Measurements from ENCODE around the gene TNPO3. TPM values are rescaled to one million over a fixed set of nuclear protein-coding genes. Genes with fewer than 3 reads are reported as not detected.

TNPO3 gene
- total RNA-seq, 4 donors from 2014 or later: 29.9 to 41.6 (median 37.8) TPM

- Histone ChIP-seq H3K4me3 (no peak overlapping the region), H3K9me3 (no peaks in the 10 kb centered on the region), H3K4me1 (peaks cover 0 to 4% (median 0%) of the 10 kb centered on the region in 4 donors), H3K36me3 (peaks cover 0 to 5% (median 1%) of the 10 kb centered on the region in 4 donors), H3K27me3 (no peaks in the 10 kb centered on the region), H3K27ac (no peak overlapping the region)
- TF ChIP-seq, protein P1, sequence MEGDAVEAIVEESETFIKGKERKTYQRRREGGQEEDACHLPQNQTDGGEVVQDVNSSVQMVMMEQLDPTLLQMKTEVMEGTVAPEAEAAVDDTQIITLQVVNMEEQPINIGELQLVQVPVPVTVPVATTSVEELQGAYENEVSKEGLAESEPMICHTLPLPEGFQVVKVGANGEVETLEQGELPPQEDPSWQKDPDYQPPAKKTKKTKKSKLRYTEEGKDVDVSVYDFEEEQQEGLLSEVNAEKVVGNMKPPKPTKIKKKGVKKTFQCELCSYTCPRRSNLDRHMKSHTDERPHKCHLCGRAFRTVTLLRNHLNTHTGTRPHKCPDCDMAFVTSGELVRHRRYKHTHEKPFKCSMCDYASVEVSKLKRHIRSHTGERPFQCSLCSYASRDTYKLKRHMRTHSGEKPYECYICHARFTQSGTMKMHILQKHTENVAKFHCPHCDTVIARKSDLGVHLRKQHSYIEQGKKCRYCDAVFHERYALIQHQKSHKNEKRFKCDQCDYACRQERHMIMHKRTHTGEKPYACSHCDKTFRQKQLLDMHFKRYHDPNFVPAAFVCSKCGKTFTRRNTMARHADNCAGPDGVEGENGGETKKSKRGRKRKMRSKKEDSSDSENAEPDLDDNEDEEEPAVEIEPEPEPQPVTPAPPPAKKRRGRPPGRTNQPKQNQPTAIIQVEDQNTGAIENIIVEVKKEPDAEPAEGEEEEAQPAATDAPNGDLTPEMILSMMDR (IDR thresholded peaks at IDR 0.05): no peak
- TF ChIP-seq EP300 (IDR thresholded peaks at IDR 0.05; ENCODE audit: low read depth): no peak
- TF ChIP-seq POLR2AphosphoS5 (IDR thresholded peaks at IDR 0.05): no peak
- TF ChIP-seq POLR2A (IDR thresholded peaks at IDR 0.05): no peak
- intact Hi-C loops (cut with DNase I; ENCODE audit: low total_unique reads): no loop called here
- in situ Hi-C loops (cut with MboI; ENCODE audit: low pct_ligation_motif_present in 1 of 4, low pct_unique_long_range_greater_than_20kb in 1 of 4, low sequenced_read_pairs in 3 of 4): no loop called here
- 86 to 88% methylated on average over 3 of the region's 3 CpGs for WGBS, 2 donors (ENCODE audit: low coverage in 1 of 2)
- no peak for DNase-seq
These were observed 24.5 kb downstream of the TNPO3 start for GRCh38 chr7:129030440-129030839.

DNA sequence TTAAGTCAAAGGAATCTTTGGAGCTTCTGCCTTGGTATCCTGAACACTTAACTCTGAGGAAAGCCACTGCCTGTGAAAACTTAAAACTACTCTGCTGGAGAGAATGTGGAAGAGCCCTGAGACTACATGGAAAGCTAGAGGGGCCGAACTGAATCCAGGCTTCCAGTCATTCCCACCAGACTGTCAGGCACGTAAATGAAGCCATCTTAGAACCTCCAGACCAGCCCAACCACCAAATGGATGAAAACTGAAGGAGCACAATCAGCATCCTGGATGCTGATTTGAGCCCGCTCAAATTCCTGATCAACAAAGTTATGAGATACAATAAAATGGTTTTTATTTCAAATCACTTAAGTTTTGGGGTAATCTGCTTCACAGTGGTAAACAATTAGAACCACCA lies 30.8 kb downstream of the TNPO3 start:
- Histone ChIP-seq H3K27me3 (no peaks in the 10 kb centered on the region), H3K9me3 (no peaks in the 10 kb centered on the region), H3K36me3 (no peaks in the 10 kb centered on the region), H3K4me3 (no peak overlapping the region), H3K27ac (no peak overlapping the region), H3K4me1 (peaks cover 0 to 5% (median 3%) of the 10 kb centered on the region in 4 donors)
- no peak for DNase-seq
- WGBS, 2 donors (ENCODE audit: low coverage in 1 of 2): 94% methylated on average over 3 of the region's 3 CpGs; no CpG with 5 or more reads in 1 of the 2 donors
- in situ Hi-C loops (cut with MboI; ENCODE audit: low pct_ligation_motif_present in 1 of 4, low pct_unique_long_range_greater_than_20kb in 1 of 4, low sequenced_read_pairs in 3 of 4): no loop called here
- TF ChIP-seq POLR2A (IDR thresholded peaks at IDR 0.05) (no peak), EP300 (IDR thresholded peaks at IDR 0.05; ENCODE audit: low read depth) (no peak)
- intact Hi-C loops (cut with DNase I; ENCODE audit: low total_unique reads): no loop called here

- intact Hi-C loops (cut with DNase I; ENCODE audit: low total_unique reads): no loop called here
- H3K4me1 ChIP-seq: peaks cover 0 to 9% (median 4%) of the 10 kb centered on the region in 4 donors
- no peak for DNase-seq
- peaks cover 0 to 2% (median under 1%) of the 10 kb centered on the region in 4 donors for H3K36me3 ChIP-seq
- H3K9me3 ChIP-seq: no peaks in the 10 kb centered on the region
- H3K27ac ChIP-seq: no peak overlapping the region
- TF ChIP-seq, protein P1 (IDR thresholded peaks at IDR 0.05): no peak
- TF ChIP-seq POLR2AphosphoS5 (IDR thresholded peaks at IDR 0.05): no peak
- TF ChIP-seq EP300 (IDR thresholded peaks at IDR 0.05; ENCODE audit: low read depth): no peak
- no peak for TF ChIP-seq POLR2A (IDR thresholded peaks at IDR 0.05)
- no peak overlapping the region for H3K4me3 ChIP-seq
- in situ Hi-C loops (cut with MboI; ENCODE audit: low pct_ligation_motif_present in 1 of 4, low pct_unique_long_range_greater_than_20kb in 1 of 4, low sequenced_read_pairs in 3 of 4): no loop called here
- WGBS, 2 donors (ENCODE audit: low coverage in 1 of 2): 73 to 75% methylated on average over 2 of the region's 2 CpGs
- no peaks in the 10 kb centered on the region for H3K27me3 ChIP-seq
These were observed 33.3 kb downstream of the TNPO3 start for GRCh38 chr7:129021656-129022055.

GRCh38 chr7:129017933-129018538 lies 36.9 kb downstream of the TNPO3 start:
- in situ Hi-C loops (cut with MboI; ENCODE audit: low pct_ligation_motif_present in 1 of 4, low pct_unique_long_range_greater_than_20kb in 1 of 4, low sequenced_read_pairs in 3 of 4): no loop called here

More at GRCh38 chr7:129017933-129018538, 36.9 kb downstream of the TNPO3 start:
- no peak overlapping the region for H3K4me3 ChIP-seq
- H3K36me3 ChIP-seq: peaks cover 0 to 37% (median 12%) of the 10 kb centered on the region in 4 donors
- no peaks in the 10 kb centered on the region for H3K27me3 ChIP-seq
- TF ChIP-seq EP300 (IDR thresholded peaks at IDR 0.05; ENCODE audit: low read depth) (no peak), POLR2A (IDR thresholded peaks at IDR 0.05) (no peak), POLR2AphosphoS5 (IDR thresholded peaks at IDR 0.05) (no peak)
- TF ChIP-seq, protein P1 (IDR thresholded peaks at IDR 0.05): no peak
- intact Hi-C loops (cut with DNase I; ENCODE audit: low total_unique reads): no loop called here
- H3K4me1 ChIP-seq: peaks cover 0 to 9% (median 1%) of the 10 kb centered on the region in 4 donors
- H3K27ac ChIP-seq: no peak overlapping the region
- 78 to 92% methylated on average over 4 of the region's 4 CpGs for WGBS, 2 donors (ENCODE audit: low coverage in 1 of 2)
- no peak for DNase-seq
- H3K9me3 ChIP-seq: no peaks in the 10 kb centered on the region
